Neural cell (in vitro differentiated cells): ENCODE measurements around the gene MAPK8IP3. TPM values are rescaled to one million over a fixed set of nuclear protein-coding genes. Genes with fewer than 3 reads are reported as not detected.

Experiments used
- H2AFZ ChIP-seq: fragments of 200-600, 300-800 bp; sonication (generic), shearing (Covaris generic); 2 replicates; pipeline ENCODE4 v1.6.0; 2014; ENCODE audit warnings: low read depth, mild to moderate bottlenecking, antibody characterized with exemption, low read length, moderate library complexity
- H3F3A ChIP-seq: fragments of 200-600 bp; shearing (Covaris generic); 2 replicates; pipeline ENCODE4 v1.6.1; 2016; ENCODE audit warnings: mild to moderate bottlenecking, moderate library complexity, mixed read lengths, antibody characterized with exemption, low read length; ENCODE audit not compliant: insufficient read depth, poor library complexity, severe bottlenecking
- H3K27ac ChIP-seq: fragments of 200-600, 300-800 bp; sonication (generic), shearing (Covaris generic); 2 replicates; pipeline ENCODE4 v1.5.1; 2014; ENCODE audit warnings: mild to moderate bottlenecking, low read length, moderate library complexity
- H3K27me3 ChIP-seq: fragments of 300-800, 200-600 bp; sonication (generic), shearing (Covaris generic); 2 replicates; pipeline ENCODE4 v1.6.0; 2014; ENCODE audit warnings: mild to moderate bottlenecking, low read depth, low read length, moderate library complexity; ENCODE audit not compliant: insufficient read depth
- H3K36me3 ChIP-seq: fragments of 300-800, 200-600 bp; sonication (generic), shearing (Covaris generic); 2 replicates; pipeline ENCODE4 v1.5.1; 2014; ENCODE audit warnings: mild to moderate bottlenecking, antibody characterized with exemption, low read length, moderate library complexity; ENCODE audit not compliant: insufficient read depth
- H3K4me2 ChIP-seq: fragments of 300-800, 200-600 bp; sonication (generic), shearing (Covaris generic); 2 replicates; pipeline ENCODE4 v1.6.0; 2014; ENCODE audit warnings: mild to moderate bottlenecking, low read length
- H3K4me3 ChIP-seq: fragments of 300-800, 200-600 bp; sonication (generic), shearing (Covaris generic); 2 replicates; pipeline ENCODE4 v1.5.1; 2014; ENCODE audit warnings: mild to moderate bottlenecking, low read length, moderate library complexity
- H3K79me2 ChIP-seq: fragments of 200-600 bp; shearing (Covaris generic); replicated peaks from 2 replicates; pipeline ENCODE4 v1.6.0; 2014; ENCODE audit warnings: mild to moderate bottlenecking, low read length, moderate library complexity; ENCODE audit not compliant: insufficient read depth
- H3K9ac ChIP-seq: fragments of 300-800, 200-600 bp; sonication (generic), shearing (Covaris generic); 2 replicates; pipeline ENCODE4 v1.6.1; 2016; ENCODE audit warnings: mild to moderate bottlenecking, low read length, mixed read lengths
- H3K9me2 ChIP-seq: fragments of 200-600 bp; shearing (Covaris generic); 2 replicates; pipeline ENCODE4 v1.6.1; 2016; ENCODE audit warnings: mild to moderate bottlenecking, low read length, mixed read lengths; ENCODE audit not compliant: insufficient read depth
- H3K9me3 ChIP-seq: fragments of 200-600, 300-800 bp; sonication (generic), shearing (Covaris generic); 2 replicates; pipeline ENCODE4 v1.6.1; 2016; ENCODE audit warnings: mild to moderate bottlenecking, mixed run types, low read length, moderate library complexity, mixed read lengths
- H4K20me1 ChIP-seq: fragments of 200-600 bp; shearing (Covaris generic); 2 replicates; pipeline ENCODE4 v1.6.1; 2016; ENCODE audit warnings: mild to moderate bottlenecking, mixed run types; ENCODE audit not compliant: insufficient read depth
- EP300 ChIP-seq: fragments of 450-650 bp; conservative IDR thresholded peaks from 2 replicates; pipeline ENCODE4 v1.6.1; 2014; ENCODE audit warnings: antibody characterized with exemption, mild to moderate bottlenecking, moderate library complexity; ENCODE audit not compliant: poor library complexity, severe bottlenecking
- EZH2 ChIP-seq: fragments of 200-600, 300-800 bp; shearing (Covaris generic), sonication (generic); IDR thresholded peaks from 2 replicates; pipeline ENCODE4 v1.6.1; 2014; ENCODE audit warnings: antibody characterized with exemption, low read length, borderline replicate concordance, mild to moderate bottlenecking; ENCODE audit not compliant: insufficient read depth, poor library complexity, severe bottlenecking
- MXI1 ChIP-seq: fragments of 450-650 bp; conservative IDR thresholded peaks from 2 replicates; pipeline ENCODE4 v1.6.1; 2014; ENCODE audit warnings: antibody characterized with exemption, mild to moderate bottlenecking; ENCODE audit not compliant: poor library complexity, severe bottlenecking
- POLR2AphosphoS5 ChIP-seq: IDR thresholded peaks from 2 replicates; pipeline ENCODE4 v1.6.1; 2012
- RAD21 ChIP-seq: fragments of 450-650 bp; conservative IDR thresholded peaks from 2 replicates; pipeline ENCODE4 v1.6.1; 2014; ENCODE audit warnings: antibody characterized with exemption, mild to moderate bottlenecking, moderate library complexity
- SMC3 ChIP-seq: fragments of 450-650 bp; conservative IDR thresholded peaks from 2 replicates; pipeline ENCODE4 v1.6.1; 2014; ENCODE audit warnings: antibody characterized with exemption, mild to moderate bottlenecking, moderate library complexity; ENCODE audit not compliant: poor library complexity
- TAF1 ChIP-seq: IDR thresholded peaks from 2 replicates; pipeline ENCODE4 v1.6.1; 2012; ENCODE audit warnings: low read depth
- polyA plus RNA-seq: library from polyadenylated mRNA; depleted of rRNA; stranded (reverse); fragments of >200 nt; gene quantifications from 2 replicates; pipeline ENCODE4 v1.2.3, GENCODE V29; 2014
- TF ChIP-seq, protein P1 (sequence below): fragments of 450-650 bp; IDR thresholded peaks from 2 replicates; pipeline ENCODE4 v1.5.1; 2014; ENCODE audit warnings: antibody characterized with exemption, mild to moderate bottlenecking, moderate library complexity; ENCODE audit not compliant: poor library complexity, severe bottlenecking
- TF ChIP-seq, protein P2 (sequence below): IDR thresholded peaks from 2 replicates; pipeline ENCODE4 v1.6.1; 2012; ENCODE audit warnings: borderline replicate concordance

MAPK8IP3 gene
- polyA plus RNA-seq, 1 donor from 2014 or later, result 51.0 TPM

DNA sequence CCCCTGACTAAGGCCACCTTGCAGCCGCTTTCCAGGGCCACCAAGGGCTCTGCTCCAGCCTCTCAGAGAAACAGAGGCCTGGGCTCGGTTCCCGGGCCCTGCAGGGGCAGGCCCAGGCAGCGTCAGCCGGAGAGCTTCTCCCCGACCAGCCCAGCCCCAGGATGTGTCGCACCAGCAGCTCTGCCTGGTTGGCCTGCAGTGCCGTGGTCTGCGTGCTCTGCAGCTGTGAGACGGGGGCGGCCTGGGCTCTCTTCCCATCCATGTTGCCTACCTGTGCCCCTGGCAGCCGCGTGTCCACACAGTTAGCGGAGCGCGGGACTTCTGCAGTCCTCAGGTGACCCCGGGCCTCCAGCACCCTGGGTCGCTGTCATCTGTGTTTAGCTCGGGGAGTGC lies 82.7 kb downstream of the MAPK8IP3 start:
- Histone ChIP-seq H3K9me3 (no peaks in the 10 kb centered on the region), H3K27me3 (no peaks in the 10 kb centered on the region), H2AFZ (no peak overlapping the region), H3K79me2 (peaks cover 14% of the 10 kb centered on the region), H3K9me2 (no peaks in the 10 kb centered on the region), H3K4me2 (no peak overlapping the region), H3F3A (no peaks in the 10 kb centered on the region), H3K36me3 (no peaks in the 10 kb centered on the region), H3K27ac (no peak overlapping the region), H3K9ac (no peak overlapping the region), H4K20me1 (no peaks in the 10 kb centered on the region), H3K4me3 (no peak overlapping the region)
- TF ChIP-seq EZH2, result no peak
- no peak for TF ChIP-seq EP300
- TF ChIP-seq, protein P1, sequence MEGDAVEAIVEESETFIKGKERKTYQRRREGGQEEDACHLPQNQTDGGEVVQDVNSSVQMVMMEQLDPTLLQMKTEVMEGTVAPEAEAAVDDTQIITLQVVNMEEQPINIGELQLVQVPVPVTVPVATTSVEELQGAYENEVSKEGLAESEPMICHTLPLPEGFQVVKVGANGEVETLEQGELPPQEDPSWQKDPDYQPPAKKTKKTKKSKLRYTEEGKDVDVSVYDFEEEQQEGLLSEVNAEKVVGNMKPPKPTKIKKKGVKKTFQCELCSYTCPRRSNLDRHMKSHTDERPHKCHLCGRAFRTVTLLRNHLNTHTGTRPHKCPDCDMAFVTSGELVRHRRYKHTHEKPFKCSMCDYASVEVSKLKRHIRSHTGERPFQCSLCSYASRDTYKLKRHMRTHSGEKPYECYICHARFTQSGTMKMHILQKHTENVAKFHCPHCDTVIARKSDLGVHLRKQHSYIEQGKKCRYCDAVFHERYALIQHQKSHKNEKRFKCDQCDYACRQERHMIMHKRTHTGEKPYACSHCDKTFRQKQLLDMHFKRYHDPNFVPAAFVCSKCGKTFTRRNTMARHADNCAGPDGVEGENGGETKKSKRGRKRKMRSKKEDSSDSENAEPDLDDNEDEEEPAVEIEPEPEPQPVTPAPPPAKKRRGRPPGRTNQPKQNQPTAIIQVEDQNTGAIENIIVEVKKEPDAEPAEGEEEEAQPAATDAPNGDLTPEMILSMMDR, result no peak
- TF ChIP-seq, protein P2, sequence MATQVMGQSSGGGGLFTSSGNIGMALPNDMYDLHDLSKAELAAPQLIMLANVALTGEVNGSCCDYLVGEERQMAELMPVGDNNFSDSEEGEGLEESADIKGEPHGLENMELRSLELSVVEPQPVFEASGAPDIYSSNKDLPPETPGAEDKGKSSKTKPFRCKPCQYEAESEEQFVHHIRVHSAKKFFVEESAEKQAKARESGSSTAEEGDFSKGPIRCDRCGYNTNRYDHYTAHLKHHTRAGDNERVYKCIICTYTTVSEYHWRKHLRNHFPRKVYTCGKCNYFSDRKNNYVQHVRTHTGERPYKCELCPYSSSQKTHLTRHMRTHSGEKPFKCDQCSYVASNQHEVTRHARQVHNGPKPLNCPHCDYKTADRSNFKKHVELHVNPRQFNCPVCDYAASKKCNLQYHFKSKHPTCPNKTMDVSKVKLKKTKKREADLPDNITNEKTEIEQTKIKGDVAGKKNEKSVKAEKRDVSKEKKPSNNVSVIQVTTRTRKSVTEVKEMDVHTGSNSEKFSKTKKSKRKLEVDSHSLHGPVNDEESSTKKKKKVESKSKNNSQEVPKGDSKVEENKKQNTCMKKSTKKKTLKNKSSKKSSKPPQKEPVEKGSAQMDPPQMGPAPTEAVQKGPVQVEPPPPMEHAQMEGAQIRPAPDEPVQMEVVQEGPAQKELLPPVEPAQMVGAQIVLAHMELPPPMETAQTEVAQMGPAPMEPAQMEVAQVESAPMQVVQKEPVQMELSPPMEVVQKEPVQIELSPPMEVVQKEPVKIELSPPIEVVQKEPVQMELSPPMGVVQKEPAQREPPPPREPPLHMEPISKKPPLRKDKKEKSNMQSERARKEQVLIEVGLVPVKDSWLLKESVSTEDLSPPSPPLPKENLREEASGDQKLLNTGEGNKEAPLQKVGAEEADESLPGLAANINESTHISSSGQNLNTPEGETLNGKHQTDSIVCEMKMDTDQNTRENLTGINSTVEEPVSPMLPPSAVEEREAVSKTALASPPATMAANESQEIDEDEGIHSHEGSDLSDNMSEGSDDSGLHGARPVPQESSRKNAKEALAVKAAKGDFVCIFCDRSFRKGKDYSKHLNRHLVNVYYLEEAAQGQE, result no peak
- TF ChIP-seq RAD21, result no peak
- TF ChIP-seq TAF1, result no peak
- no peak for TF ChIP-seq MXI1
- no peak for TF ChIP-seq SMC3
- TF ChIP-seq POLR2AphosphoS5, result no peak

DNA sequence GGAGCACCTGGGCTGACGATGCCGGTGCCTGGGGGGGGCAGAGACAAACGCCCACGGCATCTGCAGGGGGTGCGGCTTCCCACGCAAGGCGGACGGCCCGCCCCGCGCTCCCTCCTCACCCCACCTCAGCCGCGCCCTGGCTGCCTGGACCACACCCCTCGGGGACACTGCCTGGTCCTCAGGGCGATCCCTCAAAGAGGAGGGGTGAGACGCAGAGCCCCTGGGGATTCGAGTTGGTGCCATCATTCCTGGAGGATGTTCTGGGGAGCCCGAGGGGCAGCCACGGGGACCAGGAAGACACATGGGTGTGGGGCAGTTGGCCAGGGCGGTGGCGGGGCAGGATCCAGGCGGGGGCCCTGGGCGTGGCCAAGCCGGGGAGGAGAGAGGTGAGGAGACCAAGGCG lies 83.6 kb downstream of the MAPK8IP3 start:
- TF ChIP-seq POLR2AphosphoS5, result no peak
- no peak for TF ChIP-seq TAF1
- TF ChIP-seq, protein P1, result no peak
- no peak for TF ChIP-seq EZH2
- TF ChIP-seq RAD21, result no peak
- TF ChIP-seq, protein P2, result no peak
- Histone ChIP-seq H3K9me2 (no peaks in the 10 kb centered on the region), H3K4me2 (no peak overlapping the region), H2AFZ (no peak overlapping the region), H3K4me3 (no peak overlapping the region), H4K20me1 (no peaks in the 10 kb centered on the region), H3K27ac (no peak overlapping the region), H3F3A (no peaks in the 10 kb centered on the region), H3K27me3 (no peaks in the 10 kb centered on the region), H3K79me2 (peaks cover 6% of the 10 kb centered on the region), H3K36me3 (no peaks in the 10 kb centered on the region), H3K9me3 (no peaks in the 10 kb centered on the region), H3K9ac (no peak overlapping the region)
